ENCODE measurements around the gene AZIN2.
A peak's percentile ranks its signal among the peaks of the same experiment; 100 is the strongest.
"Not testable (repeated sequence)": the region's sequence is repeated elsewhere in the genome, so short reads cannot be mapped to it uniquely, and the experiment has no call there.

AZIN2 gene

DNA sequence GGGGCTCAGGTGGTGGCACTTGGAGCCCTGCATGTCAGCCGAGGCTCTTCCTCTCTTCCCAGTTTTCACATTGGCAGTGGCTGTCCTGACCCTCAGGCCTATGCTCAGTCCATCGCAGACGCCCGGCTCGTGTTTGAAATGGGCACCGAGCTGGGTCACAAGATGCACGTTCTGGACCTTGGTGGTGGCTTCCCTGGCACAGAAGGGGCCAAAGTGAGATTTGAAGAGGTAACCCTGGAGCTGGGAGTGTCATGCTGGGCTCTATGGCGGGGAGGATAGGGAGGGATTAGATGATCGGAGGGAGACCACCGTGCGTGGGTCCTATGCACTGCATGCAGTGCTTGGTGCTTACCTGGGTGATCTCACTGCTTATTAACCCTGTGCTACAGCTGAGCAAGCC is 13.5 kb downstream of the AZIN2 start:
- no peak for DNase-seq (ENCODE audit: low read depth in 1 of 2, low spot score in 1 of 2)

- no peak for DNase-seq (ENCODE audit: low read depth in 1 of 2, low spot score in 1 of 2)
Measured at GRCh38 chr1:33094971-33095604, 14.1 kb downstream of the AZIN2 start.

GRCh38 chr1:33096363-33097005 is 15.5 kb downstream of the AZIN2 start:
- no peak for DNase-seq (ENCODE audit: low read depth in 1 of 2, low spot score in 1 of 2)

GRCh38 chr1:33097137-33097611 is 16.2 kb downstream of the AZIN2 start:
- no peak for DNase-seq (ENCODE audit: low read depth in 1 of 2, low spot score in 1 of 2)

GRCh38 chr1:33097762-33098161 is 16.8 kb downstream of the AZIN2 start:
- DNase-seq (ENCODE audit: low read depth in 1 of 2, low spot score in 1 of 2), result no peak

- no peak for DNase-seq (ENCODE audit: low read depth in 1 of 2, low spot score in 1 of 2)
Measured at GRCh38 chr1:33098371-33098770, 17.4 kb downstream of the AZIN2 start.

GRCh38 chr1:33099290-33100118 is 18.6 kb downstream of the AZIN2 start:
- DNase-seq (ENCODE audit: low read depth in 1 of 2, low spot score in 1 of 2), result peak; percentile 35 to 38

- not testable (repeated sequence) for DNase-seq (ENCODE audit: low read depth in 1 of 2, low spot score in 1 of 2)
Measured at GRCh38 chr1:33100119-33100415, 19.1 kb downstream of the AZIN2 start.

DNA sequence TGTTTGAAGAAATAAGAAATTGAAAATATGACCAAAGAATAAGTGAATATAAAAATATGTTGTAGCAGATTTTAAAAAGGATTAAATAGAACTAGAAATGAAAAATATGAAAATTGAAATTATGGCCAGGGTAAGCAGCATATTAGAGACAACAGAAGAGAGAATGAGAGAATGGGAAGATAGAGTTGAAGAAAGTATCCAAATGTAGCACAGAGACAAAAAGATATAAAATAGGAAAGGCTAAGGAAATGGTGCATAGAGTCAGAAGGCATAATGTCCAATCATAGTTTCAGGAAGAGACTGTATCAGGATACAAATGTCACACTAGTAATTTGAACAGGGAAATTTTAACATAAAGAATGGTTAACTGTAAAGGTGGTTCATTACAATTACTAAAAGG is 29.5 kb downstream of the AZIN2 start:
- no peak for DNase-seq (ENCODE audit: low read depth in 1 of 2, low spot score in 1 of 2)

DNA sequence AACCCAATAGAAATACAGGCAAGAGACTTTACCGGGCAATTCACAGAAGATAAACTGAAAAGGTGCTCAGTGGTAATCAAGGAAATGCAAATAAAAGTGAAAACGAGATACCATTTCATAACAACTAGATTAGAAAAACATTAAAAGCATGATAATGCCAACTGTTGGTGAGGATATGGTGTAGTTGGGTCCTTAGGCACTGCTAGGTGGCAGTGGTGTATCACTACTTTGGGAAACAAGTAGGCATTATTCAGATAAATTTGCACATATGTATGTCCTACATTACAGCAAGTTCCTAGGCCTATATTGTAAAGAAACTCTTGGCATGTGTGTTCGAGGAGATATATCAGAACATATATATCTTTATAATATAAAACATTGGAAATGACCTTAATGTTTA is 31.0 kb downstream of the AZIN2 start:
- DNase-seq (ENCODE audit: low read depth in 1 of 2, low spot score in 1 of 2), result no peak

DNA sequence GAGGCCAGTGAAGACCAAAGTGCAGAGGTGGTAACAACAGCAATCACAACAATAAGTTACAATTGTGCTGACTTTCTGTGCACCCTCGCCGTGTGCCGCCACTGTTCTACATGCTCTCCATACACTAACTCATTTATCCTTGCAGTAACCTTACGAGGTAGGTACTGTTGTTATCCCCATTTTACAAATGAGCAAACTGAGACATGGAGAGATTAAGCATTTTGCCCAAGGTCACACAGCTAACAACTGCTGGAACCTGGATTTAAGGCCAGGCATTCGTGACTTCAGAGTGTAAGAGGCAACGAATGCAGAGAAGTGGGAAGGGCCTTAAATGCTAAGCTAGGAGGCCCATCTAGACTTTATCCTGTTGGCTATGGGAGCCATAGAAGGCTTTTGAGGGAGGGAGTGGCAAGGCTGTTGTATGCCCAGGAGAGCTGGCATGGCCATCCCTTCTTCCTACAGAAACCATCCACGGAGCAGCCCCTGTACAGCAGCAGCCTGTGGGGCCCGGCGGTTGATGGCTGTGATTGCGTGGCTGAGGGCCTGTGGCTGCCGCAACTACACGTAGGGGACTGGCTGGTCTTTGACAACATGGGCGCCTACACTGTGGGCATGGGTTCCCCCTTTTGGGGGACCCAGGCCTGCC is 36.6 kb downstream of the AZIN2 start:
- DNase-seq (ENCODE audit: low read depth in 1 of 2, low spot score in 1 of 2), result no peak

DNA sequence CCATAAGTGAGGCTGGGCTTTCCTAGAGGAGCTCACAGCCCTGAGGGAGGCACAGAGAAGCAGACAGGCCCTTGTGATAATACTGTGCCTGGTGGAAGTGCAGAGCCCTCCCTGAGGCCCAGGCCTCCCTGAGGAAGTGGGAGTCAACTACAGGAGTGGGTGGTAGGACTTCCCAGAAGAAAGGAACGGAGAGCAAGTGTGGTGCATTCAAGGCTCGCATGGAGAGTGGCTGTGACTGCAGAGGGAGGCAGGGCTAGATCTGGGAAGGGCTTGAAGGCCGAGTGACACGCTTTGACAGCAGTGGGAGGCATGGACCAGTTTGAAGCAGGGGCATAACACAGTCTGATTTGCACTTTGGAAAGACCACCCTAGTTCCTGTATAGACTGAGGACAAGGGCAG is 37.3 kb downstream of the AZIN2 start:
- no peak for DNase-seq (ENCODE audit: low read depth in 1 of 2, low spot score in 1 of 2)

GRCh38 chr1:33119050-33119449 is 38.1 kb downstream of the AZIN2 start:
- no peak for DNase-seq (ENCODE audit: low read depth in 1 of 2, low spot score in 1 of 2)

DNA sequence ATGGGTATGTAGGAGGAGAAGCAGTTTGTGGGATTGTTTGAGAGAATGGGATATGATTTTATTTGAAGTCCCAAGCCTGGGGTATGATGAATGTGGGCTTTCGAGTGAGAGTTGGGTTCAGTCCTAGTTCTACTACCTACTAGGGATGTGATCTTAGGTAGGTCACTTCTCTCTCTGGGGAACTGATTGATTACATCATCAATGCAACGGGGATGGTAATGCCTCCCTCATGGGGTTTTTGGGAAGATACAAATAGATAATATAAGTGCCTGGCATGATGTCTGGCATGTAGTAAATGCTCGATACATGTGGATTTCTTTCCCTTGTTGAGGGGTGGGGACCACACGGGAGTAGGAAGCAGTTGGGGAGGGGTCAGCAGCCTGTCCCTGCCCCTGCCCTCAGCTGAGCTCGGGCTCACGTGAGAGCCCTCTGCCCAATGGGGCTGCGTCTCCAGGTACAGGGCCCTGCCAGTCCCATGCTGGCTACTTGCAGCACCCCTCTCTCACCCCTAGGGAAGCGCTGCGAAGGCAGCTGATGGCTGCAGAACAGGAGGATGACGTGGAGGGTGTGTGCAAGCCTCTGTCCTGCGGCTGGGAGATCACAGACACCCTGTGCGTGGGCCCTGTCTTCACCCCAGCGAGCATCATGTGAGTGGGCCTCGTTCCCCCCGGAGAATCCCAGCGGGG is 38.7 kb downstream of the AZIN2 start:
- DNase-seq (ENCODE audit: low read depth in 1 of 2, low spot score in 1 of 2), result no peak

DNA sequence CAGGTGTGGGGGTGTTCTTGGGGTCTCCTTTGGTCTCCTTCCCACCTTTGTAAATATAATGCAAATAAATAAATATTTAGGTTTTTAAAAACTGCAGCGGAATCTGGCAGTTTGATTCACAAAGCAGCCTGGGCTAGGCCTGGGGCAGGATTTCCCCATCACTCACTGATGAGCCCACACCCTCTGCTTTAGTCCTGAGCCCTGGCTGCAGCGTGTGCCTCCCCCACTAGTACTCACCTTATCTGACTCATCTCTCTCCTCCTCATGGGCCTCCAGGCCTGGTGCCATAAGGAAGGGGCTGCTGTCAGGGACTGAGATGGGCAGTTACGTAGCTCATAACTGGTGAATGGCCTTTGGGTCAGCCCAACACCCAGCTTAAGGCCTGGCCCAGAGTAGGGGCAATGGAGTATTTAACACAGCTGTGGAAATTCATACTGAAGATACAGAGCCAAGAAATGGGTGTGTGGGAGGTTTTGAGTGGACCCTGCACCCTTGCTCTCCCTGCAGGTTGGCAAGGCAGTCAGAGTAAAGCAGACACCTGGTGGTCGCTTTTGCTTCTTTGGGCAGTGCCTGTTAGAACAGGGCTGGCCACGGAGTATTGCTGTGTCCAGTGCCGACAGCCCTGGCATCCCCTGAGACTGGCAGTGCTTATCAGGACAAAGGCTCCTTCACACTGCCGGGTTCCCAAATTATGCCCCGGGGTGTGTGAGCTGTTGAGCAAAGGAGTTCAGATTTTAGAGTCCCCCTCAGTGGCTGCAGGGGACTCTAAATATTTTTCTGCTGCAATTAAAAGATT is 39.7 kb downstream of the AZIN2 start:
- DNase-seq (ENCODE audit: low read depth in 1 of 2, low spot score in 1 of 2), result no peak

DNA sequence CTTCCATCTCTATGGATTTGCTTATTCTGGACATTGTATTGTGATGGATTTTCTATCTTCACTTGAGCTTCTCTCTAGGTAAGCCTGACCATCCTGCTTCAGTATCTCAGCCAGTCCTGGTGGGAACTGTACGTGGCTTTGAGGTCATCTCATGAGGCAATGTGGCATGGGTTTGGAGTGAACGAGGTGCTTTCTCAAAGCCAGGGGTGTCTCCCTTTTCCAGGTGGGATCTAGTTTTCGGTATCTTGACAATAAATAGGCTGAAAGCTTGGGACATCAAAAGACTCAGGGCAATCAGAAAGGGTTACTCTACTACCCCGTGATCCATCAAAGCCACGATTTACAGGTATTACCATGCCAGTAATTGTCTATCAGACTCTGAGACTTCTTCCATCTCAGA is 40.8 kb downstream of the AZIN2 start:
- no peak for DNase-seq (ENCODE audit: low read depth in 1 of 2, low spot score in 1 of 2)

GRCh38 chr1:33122483-33123178 is 41.7 kb downstream of the AZIN2 start:
- no peak for DNase-seq (ENCODE audit: low read depth in 1 of 2, low spot score in 1 of 2)

DNA sequence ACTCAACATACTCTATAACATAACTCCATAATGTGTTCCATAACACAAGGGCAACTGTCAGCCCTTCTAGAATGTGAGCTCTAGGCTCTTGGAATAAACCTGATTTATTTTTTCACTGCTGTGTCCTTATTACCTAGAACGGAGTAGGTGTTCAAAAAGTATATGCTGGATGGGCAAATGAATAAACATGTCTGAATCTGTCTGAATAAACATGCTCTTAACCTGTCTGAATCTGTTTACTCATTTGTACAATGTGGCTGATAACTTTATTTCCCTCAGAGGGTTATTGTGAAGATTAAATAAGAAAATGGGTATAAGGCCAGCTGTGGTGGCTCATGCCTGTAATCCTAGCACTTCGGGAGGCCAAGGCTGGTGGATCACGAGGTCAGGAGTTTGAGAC is 42.3 kb downstream of the AZIN2 start:
- DNase-seq (ENCODE audit: low read depth in 1 of 2, low spot score in 1 of 2), result no peak

GRCh38 chr1:33124647-33125046 is 43.7 kb downstream of the AZIN2 start:
- DNase-seq (ENCODE audit: low read depth in 1 of 2, low spot score in 1 of 2), result not testable (repeated sequence)

Measured in stimulated activated CD4-positive, alpha-beta T cell treated with anti-CD3 and anti-CD28 coated beads, Interleukin-15, amount 100 ng/mL, for 1 hour (primary cell).